GM12872 (cell line): Measurements from ENCODE around the gene COTL1.

Source experiments
- CTCF ChIP-seq: IDR thresholded peaks from 3 replicates; pipeline ENCODE4 v1.5.1; 2011; ENCODE audit warnings: low read depth, mild to moderate bottlenecking, low read length, moderate library complexity; ENCODE audit not compliant: insufficient read depth

COTL1 gene

GRCh38 chr16:84550096-84550495, 67.8 kb downstream of the COTL1 start:
- TF ChIP-seq CTCF = no peak

- TF ChIP-seq CTCF = no peak
These were observed 68.7 kb downstream of the COTL1 start for GRCh38 chr16:84548971-84549844.

GRCh38 chr16:84548508-84548907, 69.4 kb downstream of the COTL1 start:
- no peak for TF ChIP-seq CTCF

- TF ChIP-seq CTCF = no peak
These were observed 70.3 kb downstream of the COTL1 start for GRCh38 chr16:84547546-84548061.

GRCh38 chr16:84546669-84547545, 71.0 kb downstream of the COTL1 start:
- no peak for TF ChIP-seq CTCF

- no peak for TF ChIP-seq CTCF
These were observed 72.7 kb downstream of the COTL1 start for GRCh38 chr16:84545114-84545737.
